Peyer's patch (tissue), 4 donors: ENCODE measurements around the gene ULBP2.

Experiments used
- CTCF ChIP-seq, 6 experiments: fragments of 450-650 bp in 4 of 6; fragments of 200-600 bp in 2 of 6; sonication (generic) in 1 of 6; IDR thresholded peaks; one replicate each; pipeline ENCODE4 v1.5.1; 2017 to 2019; ENCODE audit warnings: antibody characterized with exemption in 6 of 6, mild to moderate bottlenecking in 3 of 6, moderate library complexity in 1 of 6
- POLR2A ChIP-seq, 2 donors: fragments of 450-650 bp; IDR thresholded peaks; one replicate each; pipeline ENCODE4 v1.5.1; 2017; ENCODE audit warnings: antibody characterized with exemption in 2 of 2, mild to moderate bottlenecking in 2 of 2, moderate library complexity in 2 of 2

- TF ChIP-seq CTCF (IDR thresholded peaks at IDR 0.05): no peak
- no peak for TF ChIP-seq POLR2A (IDR thresholded peaks at IDR 0.05)
Observed at GRCh38 chr6:149967591-149967990, 25.8 kb downstream of the ULBP2 start.
